A204.1 (cell line): ENCODE measurements around the gene BFSP1.

Source experiments
- FAIRE-seq: peaks from 2 replicates; lab custom pipeline; 2012; peaks lifted over from hg19 to GRCh38; lab: Jason Lieb, UNC

The BFSP1 gene

DNA sequence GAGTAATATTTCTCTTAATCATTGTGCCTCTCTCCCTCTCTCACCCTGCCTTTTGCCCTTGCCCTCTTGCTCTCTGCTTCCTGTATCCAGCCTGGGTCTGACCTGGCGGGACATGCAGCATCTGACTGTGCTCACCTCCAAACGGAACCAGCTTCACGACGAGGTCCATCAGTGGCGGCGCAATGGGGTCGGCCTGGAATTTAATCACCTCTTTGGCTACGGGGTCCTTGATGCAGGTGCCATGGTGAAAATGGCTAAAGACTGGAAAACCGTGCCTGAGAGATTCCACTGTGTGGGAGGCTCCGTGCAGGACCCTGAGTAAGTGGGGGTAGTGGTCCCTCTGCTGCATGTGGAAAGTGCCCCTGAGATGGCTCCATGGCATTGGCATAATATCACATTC is 65.9 kb downstream of the BFSP1 start:
- no peak for FAIRE-seq

DNA sequence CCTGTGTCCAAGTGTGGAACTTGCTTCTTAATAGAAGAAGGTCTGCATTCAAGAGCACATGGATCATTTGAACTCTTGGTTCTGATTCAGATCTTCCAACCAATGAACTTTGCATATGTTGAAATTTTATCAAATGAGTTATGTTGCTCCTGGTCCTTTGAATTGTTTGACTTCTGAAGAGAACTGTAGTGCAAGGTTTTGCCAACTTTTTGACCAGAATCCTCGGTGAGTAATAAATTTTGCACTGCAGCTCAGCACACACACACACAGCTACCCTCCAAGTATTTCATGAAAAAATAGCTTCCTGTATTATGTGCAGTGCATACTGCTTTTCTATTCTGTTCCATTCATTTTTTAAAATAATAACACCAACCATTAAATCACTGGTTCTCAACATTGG is 67.5 kb downstream of the BFSP1 start:
- no peak for FAIRE-seq

DNA sequence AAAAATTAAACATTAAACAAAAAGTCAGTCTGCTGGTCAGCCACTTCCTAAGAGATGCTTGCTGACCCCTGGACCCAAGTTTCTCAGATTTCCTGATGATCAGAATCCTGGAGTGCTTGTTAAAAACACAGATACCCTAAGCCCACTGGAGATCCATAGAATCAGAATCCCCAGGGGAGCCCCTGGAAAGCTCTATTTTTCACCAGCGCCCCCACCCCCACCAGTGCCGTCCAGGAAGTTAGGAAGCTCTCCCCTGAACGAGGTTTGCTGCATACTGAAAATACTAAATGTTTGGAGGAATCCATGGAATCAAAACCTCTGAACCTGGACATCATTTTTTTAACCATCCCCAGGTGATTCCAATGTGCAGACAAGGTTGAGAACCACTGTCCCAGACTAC is 69.2 kb downstream of the BFSP1 start:
- no peak for FAIRE-seq

DNA sequence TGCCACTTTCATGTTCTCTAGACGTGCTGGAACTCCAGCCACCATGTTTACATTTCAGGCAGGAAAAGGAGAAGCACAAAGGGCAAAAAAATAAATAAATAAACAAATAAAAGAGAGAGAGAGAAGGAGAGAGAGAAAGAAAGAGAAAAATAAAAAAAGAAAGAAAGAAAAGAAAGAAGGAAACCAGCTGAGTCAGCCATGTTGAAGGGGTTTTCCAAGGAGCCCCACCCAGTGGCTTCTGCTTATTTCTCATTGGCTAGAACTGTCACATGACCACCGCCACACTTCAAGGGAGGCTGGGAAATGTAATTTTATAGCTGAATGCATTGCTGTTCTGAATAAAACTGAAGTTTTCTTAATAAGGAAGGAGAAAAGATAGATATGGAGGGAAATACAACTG is 71.1 kb downstream of the BFSP1 start:
- FAIRE-seq, result no peak

DNA sequence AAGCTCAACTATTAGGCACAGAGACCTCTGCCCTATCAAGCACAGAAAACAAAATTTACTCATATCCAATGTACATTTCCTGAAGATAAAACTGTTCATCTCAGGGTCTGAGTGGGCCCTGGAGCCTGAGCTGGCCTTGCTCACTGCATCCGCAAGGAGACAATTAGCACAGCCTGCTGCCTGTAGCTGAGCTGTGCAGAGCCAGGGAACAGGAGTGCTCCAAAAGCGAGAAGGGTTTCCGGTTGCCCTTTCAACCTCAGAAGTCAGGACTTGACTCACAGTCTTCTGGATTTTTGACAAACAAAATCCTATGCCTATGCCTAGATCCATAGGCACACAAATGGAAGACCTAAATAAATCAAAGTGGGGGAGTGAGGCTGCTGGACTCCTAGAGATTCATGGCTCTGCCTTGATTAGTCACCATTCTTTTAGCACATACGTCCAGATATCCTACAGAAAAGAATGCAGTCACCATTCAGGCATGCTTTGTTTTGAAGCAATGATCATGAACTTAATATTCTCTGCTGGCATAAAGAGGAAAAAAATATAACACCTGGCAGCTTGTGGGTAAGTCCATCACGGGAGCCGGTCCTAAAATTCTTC is 73.5 kb downstream of the BFSP1 start:
- FAIRE-seq, result no peak

- FAIRE-seq, result no peak
Observed at GRCh38 chr20:17457079-17457478, 74.1 kb downstream of the BFSP1 start.

DNA sequence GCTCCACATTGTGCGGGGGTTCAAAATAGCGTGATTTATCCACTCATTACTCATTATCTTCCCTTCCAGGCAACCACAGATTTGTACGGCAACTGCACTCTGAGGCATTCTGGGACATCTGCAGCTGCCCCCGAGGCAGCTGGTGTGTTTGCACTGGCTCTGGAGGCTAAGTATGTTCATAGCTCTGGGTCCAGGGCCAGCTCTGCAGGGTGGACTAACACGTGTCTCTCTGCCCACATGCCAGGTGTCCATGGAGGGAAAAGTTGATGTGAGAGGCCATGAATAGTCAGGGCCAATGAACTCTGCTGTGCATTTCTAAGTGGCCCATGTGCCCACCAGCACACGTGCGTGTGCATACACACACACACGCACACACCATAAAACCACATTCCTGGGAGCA is 74.9 kb downstream of the BFSP1 start:
- no peak for FAIRE-seq

DNA sequence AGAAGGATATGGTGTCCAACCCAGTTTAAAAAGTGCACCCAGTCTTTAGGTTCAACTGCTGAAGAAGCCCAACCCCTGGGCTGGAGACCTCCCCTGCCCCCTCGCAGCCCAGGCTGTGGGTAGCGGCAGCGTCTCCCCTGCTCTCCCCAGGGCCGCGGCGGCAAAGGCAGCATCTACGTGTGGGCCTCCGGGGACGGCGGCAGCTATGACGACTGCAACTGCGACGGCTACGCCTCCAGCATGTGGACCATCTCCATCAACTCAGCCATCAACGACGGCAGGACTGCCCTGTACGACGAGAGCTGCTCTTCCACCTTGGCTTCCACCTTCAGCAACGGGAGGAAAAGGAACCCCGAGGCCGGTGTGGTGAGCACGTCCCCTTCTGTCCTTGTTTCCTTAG is 77.6 kb downstream of the BFSP1 start:
- FAIRE-seq, result no peak

DNA sequence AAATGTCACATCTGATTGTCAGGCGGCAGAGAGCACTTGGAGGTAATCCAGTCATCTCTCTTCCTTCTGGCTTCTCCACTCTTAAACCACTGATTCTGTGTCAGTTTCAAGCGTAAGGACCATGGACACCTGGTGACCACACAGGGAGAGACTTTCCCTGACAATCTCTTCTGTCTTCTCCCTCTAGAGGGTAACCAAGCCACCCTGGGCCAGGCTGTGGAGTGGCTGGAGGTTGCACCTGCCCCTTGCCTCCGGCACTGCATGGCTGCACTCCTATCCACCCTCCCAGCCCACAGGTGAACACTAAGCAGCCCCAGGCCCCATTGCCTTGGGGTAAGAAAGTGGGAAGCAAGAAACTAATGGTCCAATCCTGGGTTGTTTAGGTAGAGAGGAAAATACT is 78.7 kb downstream of the BFSP1 start:
- no peak for FAIRE-seq

GRCh38 chr20:17449031-17449430 is 82.1 kb downstream of the BFSP1 start:
- no peak for FAIRE-seq

GRCh38 chr20:17448071-17448470 is 83.1 kb downstream of the BFSP1 start:
- FAIRE-seq, result no peak

- no peak for FAIRE-seq
Observed at GRCh38 chr20:17446171-17446570, 85.0 kb downstream of the BFSP1 start.

DNA sequence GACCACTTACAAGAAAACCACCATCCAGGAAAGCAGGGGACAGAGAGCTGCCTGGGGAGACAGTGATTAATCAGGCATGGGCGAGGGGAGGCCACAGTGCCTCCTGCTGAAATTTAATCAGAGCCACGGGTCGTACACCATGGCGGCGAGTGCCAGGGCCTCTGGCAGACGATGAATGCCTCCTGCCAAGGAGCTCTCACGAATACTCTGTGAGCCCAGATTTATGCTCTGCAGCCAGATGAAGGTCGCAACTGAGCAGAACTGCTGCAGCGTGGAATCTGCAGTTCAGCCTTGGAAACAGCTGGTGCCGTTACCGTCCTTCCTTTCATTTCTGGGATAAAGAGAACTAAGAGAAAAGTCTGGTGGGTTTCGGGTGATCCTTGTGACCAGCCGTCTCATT is 85.6 kb downstream of the BFSP1 start:
- no peak for FAIRE-seq

DNA sequence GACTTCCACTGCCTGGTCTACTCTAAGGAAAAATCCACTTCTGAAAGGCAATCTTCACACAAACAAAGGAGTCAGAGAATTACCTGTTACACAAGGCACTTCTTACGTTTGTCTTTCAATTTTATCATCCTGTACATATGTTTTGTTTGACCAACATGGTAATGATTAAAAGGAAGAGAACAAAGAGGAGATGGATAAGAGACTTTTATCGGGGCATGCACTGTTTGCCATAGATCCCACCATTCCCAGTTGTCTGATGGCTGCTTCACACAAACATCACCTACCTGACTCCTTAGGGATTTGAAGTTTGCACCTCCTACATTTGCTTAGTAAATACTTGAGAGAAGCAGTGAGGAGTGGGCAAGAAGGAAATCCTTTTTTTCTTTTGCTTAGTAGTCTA is 87.1 kb downstream of the BFSP1 start:
- no peak for FAIRE-seq
